ENCODE data around the gene MPZ.

DNA sequence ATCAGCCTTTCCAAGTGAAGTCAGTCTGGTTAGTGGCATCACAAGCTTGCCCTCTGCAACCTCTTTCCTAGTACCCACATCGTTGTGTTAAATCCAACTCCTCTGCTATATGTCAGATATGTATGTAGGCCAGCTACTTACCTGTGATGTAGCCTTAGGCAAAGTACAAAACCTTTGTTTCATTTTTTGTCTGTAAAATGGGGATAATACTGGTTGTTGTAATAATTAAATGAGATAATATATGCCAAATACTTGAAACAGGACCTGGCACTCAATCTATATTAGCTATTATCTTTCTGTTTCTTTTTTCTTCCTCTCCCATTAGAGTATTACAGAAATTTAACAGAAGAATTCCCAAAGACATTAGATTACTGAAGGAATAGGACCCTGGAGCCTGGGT, 50.0 kb downstream of the MPZ start:
- no peak for TF ChIP-seq PATZ1 (CRISPR knock-in tag; IDR thresholded peaks at IDR 0.05; ENCODE audit: borderline replicate concordance)
- no peak for TF ChIP-seq ZFP30 (CRISPR knock-in tag; IDR thresholded peaks at IDR 0.05)
- no peak for TF ChIP-seq ARNTL (CRISPR knock-in tag; IDR thresholded peaks at IDR 0.05; ENCODE audit: borderline replicate concordance, low read depth)
- TF ChIP-seq ESRRG (CRISPR knock-in tag; IDR thresholded peaks at IDR 0.05): no peak
- TF ChIP-seq ZNF70 (CRISPR knock-in tag; IDR thresholded peaks at IDR 0.05): no peak
- TF ChIP-seq, protein P1, sequence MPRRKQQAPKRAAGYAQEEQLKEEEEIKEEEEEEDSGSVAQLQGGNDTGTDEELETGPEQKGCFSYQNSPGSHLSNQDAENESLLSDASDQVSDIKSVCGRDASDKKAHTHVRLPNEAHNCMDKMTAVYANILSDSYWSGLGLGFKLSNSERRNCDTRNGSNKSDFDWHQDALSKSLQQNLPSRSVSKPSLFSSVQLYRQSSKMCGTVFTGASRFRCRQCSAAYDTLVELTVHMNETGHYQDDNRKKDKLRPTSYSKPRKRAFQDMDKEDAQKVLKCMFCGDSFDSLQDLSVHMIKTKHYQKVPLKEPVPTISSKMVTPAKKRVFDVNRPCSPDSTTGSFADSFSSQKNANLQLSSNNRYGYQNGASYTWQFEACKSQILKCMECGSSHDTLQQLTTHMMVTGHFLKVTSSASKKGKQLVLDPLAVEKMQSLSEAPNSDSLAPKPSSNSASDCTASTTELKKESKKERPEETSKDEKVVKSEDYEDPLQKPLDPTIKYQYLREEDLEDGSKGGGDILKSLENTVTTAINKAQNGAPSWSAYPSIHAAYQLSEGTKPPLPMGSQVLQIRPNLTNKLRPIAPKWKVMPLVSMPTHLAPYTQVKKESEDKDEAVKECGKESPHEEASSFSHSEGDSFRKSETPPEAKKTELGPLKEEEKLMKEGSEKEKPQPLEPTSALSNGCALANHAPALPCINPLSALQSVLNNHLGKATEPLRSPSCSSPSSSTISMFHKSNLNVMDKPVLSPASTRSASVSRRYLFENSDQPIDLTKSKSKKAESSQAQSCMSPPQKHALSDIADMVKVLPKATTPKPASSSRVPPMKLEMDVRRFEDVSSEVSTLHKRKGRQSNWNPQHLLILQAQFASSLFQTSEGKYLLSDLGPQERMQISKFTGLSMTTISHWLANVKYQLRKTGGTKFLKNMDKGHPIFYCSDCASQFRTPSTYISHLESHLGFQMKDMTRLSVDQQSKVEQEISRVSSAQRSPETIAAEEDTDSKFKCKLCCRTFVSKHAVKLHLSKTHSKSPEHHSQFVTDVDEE (CRISPR knock-in tag; IDR thresholded peaks at IDR 0.05): no peak

Measured in SK-N-SH treated with all-trans-retinoic acid at 6 μM for 48 hours (cell line).